SK-N-SH (cell line): ENCODE data around the gene HAND1. TPM values are rescaled to one million over a fixed set of nuclear protein-coding genes. Genes with fewer than 3 reads are reported as not detected.

Experiments used
- CTCF ChIA-PET: fragments of 300-600, 350-600 bp; formaldehyde crosslinking; extraction: SDS; loops from one replicate; lab custom pipeline; 2021; lab: Yijun Ruan, JAX
- POLR2A ChIA-PET: fragments of 350-600 bp; sonication (Branson Sonifier 250); formaldehyde crosslinking; extraction: SDS; loops from one replicate; lab custom pipeline; 2020; ENCODE audit warnings: antibody characterized with exemption, inconsistent platforms; lab: Yijun Ruan, JAX
- DNase-seq: peaks from one replicate; pipeline ENCODE4 v3.0.0; 2012
- H2AFZ ChIP-seq: fragments of 200-600 bp; sonication (generic); 2 replicates; pipeline ENCODE4 v1.8.1; 2016; ENCODE audit warnings: antibody characterized with exemption, mild to moderate bottlenecking, low read depth
- H3F3A ChIP-seq: fragments of 200-600 bp; sonication (generic); replicated peaks from 2 replicates; pipeline ENCODE3; 2016; ENCODE audit warnings: antibody characterized with exemption, mild to moderate bottlenecking; ENCODE audit not compliant: insufficient read depth
- H3K27ac ChIP-seq, 2 experiments: fragments of 200-500 bp in 1 of 2; fragments of 200-600 bp in 1 of 2; sonication (Bioruptor generic) in 1 of 2; sonication (generic), shearing (Covaris generic) in 1 of 2; 2 replicates each; pipeline versions ENCODE4 v1.5.1 to v1.6.1; 2014 to 2016; ENCODE audit warnings: low read depth in 2 of 2, inconsistent platforms in 1 of 2, low read length in 1 of 2, mild to moderate bottlenecking in 1 of 2, mixed read lengths in 1 of 2
- H3K27me3 ChIP-seq: fragments of 200-600 bp; sonication (generic), shearing (Covaris generic); 2 replicates; pipeline ENCODE4 v1.6.1; 2016; ENCODE audit warnings: mixed run types; ENCODE audit not compliant: insufficient read depth
- H3K36me3 ChIP-seq, 2 experiments: fragments of 200-500 bp in 1 of 2; fragments of 200-600 bp in 1 of 2; sonication (Bioruptor generic) in 1 of 2; sonication (generic) in 1 of 2; replicated peaks in 1 of 2; 2 replicates each; pipeline versions ENCODE3 to v1.5.1; 2014 to 2016; ENCODE audit warnings: low read length in 1 of 2, mild to moderate bottlenecking in 1 of 2; ENCODE audit not compliant: insufficient read depth in 2 of 2, control insufficient read depth in 1 of 2
- H3K4me1 ChIP-seq, 2 experiments: fragments of 200-500 bp in 1 of 2; fragments of 200-600 bp in 1 of 2; sonication (Bioruptor generic) in 1 of 2; sonication (generic), shearing (Covaris generic) in 1 of 2; 2 replicates each; pipeline versions ENCODE4 v1.5.1 to v1.6.1; 2014 to 2016; ENCODE audit warnings: low read depth in 1 of 2, low read length in 1 of 2, mixed run types in 1 of 2; ENCODE audit not compliant: insufficient read depth in 2 of 2, control insufficient read depth in 1 of 2
- H3K4me2 ChIP-seq: fragments of 200-600 bp; sonication (generic), shearing (Covaris generic); 2 replicates; pipeline ENCODE4 v1.6.1; 2017; ENCODE audit warnings: mixed run types
- H3K4me3 ChIP-seq, 2 experiments: fragments of 200-500 bp in 1 of 2; fragments of 200-600 bp in 1 of 2; sonication (Bioruptor generic) in 1 of 2; sonication (generic), shearing (Covaris generic) in 1 of 2; 2 replicates each; pipeline versions ENCODE4 v1.5.1 to v1.8.1; 2014 to 2016; ENCODE audit warnings: low read depth in 2 of 2, inconsistent platforms in 1 of 2, low read length in 1 of 2, mild to moderate bottlenecking in 1 of 2, mixed read lengths in 1 of 2, moderate library complexity in 1 of 2
- H3K79me2 ChIP-seq: fragments of 200-600 bp; sonication (generic); 2 replicates; pipeline ENCODE4 v1.8.1; 2017; ENCODE audit warnings: mild to moderate bottlenecking; ENCODE audit not compliant: insufficient read depth
- H3K9ac ChIP-seq: fragments of 200-600 bp; sonication (generic); 2 replicates; pipeline ENCODE4 v1.6.1; 2017; ENCODE audit warnings: mixed run types
- H3K9me2 ChIP-seq: fragments of 200-600 bp; sonication (generic); 2 replicates; pipeline ENCODE4 v1.6.1; 2017; ENCODE audit warnings: mixed run types
- H3K9me3 ChIP-seq: fragments of 200-600 bp; sonication (generic); 2 replicates; pipeline ENCODE4 v1.6.1; 2017; ENCODE audit warnings: mixed run types, mild to moderate bottlenecking, moderate library complexity
- H4K20me1 ChIP-seq: fragments of 200-600 bp; sonication (generic); 2 replicates; pipeline ENCODE4 v1.6.1; 2017; ENCODE audit warnings: mild to moderate bottlenecking, mixed run types; ENCODE audit not compliant: insufficient read depth
- CHD2 ChIP-seq: fragments of 150-350 bp; IDR thresholded peaks from 2 replicates; pipeline ENCODE4 v1.6.1; 2018; ENCODE audit warnings: low read length; ENCODE audit not compliant: partially characterized antibody
- EZH2phosphoT487 ChIP-seq: fragments of 200-600 bp; sonication (generic); IDR thresholded peaks from 2 replicates; pipeline ENCODE4 v1.6.1; 2017; ENCODE audit warnings: low read depth, mixed run types, mild to moderate bottlenecking, antibody characterized with exemption, moderate library complexity, borderline replicate concordance
- FOXJ3 ChIP-seq: sonication (generic); formaldehyde crosslinking; IDR thresholded peaks from 2 replicates; pipeline ENCODE4 v1.5.1; 2020; ENCODE audit warnings: mild to moderate bottlenecking, missing genetic modification reagents
- FOXM1 ChIP-seq: IDR thresholded peaks from 2 replicates; pipeline ENCODE4 v1.4.0; 2012; ENCODE audit warnings: low read depth, mild to moderate bottlenecking
- GATA2 ChIP-seq: sonication (generic); formaldehyde crosslinking; IDR thresholded peaks from 2 replicates; pipeline ENCODE4 v1.5.0; 2020; ENCODE audit warnings: mild to moderate bottlenecking, missing genetic modification reagents
- JUND ChIP-seq: IDR thresholded peaks from 2 replicates; pipeline ENCODE4 v1.4.0; 2012
- MEF2A ChIP-seq: IDR thresholded peaks from 2 replicates; pipeline ENCODE4 v1.4.0; 2012; ENCODE audit warnings: low read depth, borderline replicate concordance
- NRF1 ChIP-seq: IDR thresholded peaks from 2 replicates; pipeline ENCODE4 v1.6.1; 2012; ENCODE audit warnings: low read depth, mild to moderate bottlenecking, low read length
- RFX5 ChIP-seq: IDR thresholded peaks from 2 replicates; pipeline ENCODE4 v1.6.1; 2012; ENCODE audit warnings: mild to moderate bottlenecking, improper control_type of control experiment, low read length
- RXRA ChIP-seq: IDR thresholded peaks from 2 replicates; pipeline ENCODE4 v1.4.0; 2012; ENCODE audit warnings: low read depth, mild to moderate bottlenecking, borderline replicate concordance
- SIN3A ChIP-seq: IDR thresholded peaks from 2 replicates; pipeline ENCODE4 v1.6.1; 2012; ENCODE audit warnings: low read depth, mild to moderate bottlenecking, low read length, moderate library complexity, borderline replicate concordance
- SMC3 ChIP-seq: IDR thresholded peaks from 2 replicates; pipeline ENCODE4 v1.6.1; 2012; ENCODE audit warnings: low read depth, low read length, improper control_type of control experiment
- WGBS: methylation state at CpG from one replicate; pipeline ENCODE4 v1.1.6; 2017; ENCODE audit warnings: low lambda C conversion rate; 5-methylcytosine and 5-hydroxymethylcytosine counted together
- polyA plus RNA-seq, 3 experiments: library from polyadenylated mRNA; depleted of rRNA; stranded (reverse); fragments of >200 nt; gene quantifications; 2 replicates each; pipeline ENCODE4 v1.2.3, GENCODE V29; 2012
- TF ChIP-seq, protein P1 (sequence below): IDR thresholded peaks from 2 replicates; pipeline ENCODE4 v1.4.0; 2012; ENCODE audit warnings: low read depth, borderline replicate concordance
- TF ChIP-seq, protein P2 (sequence below): fragments of 150-350 bp; IDR thresholded peaks from 2 replicates; pipeline ENCODE4 v1.6.1; 2017; ENCODE audit warnings: antibody characterized with exemption, low read length, low read depth, borderline replicate concordance
- TF ChIP-seq, protein P3 (sequence below): fragments of 200-600 bp; sonication (generic); IDR thresholded peaks from 2 replicates; pipeline ENCODE4 v1.6.1; 2017; ENCODE audit warnings: antibody characterized with exemption, mild to moderate bottlenecking, moderate library complexity
- TF ChIP-seq, protein P4 (sequence below): IDR thresholded peaks from 2 replicates; pipeline ENCODE4 v1.6.1; 2012; ENCODE audit warnings: mild to moderate bottlenecking, low read depth, low read length, moderate library complexity
- TF ChIP-seq, protein P5 (sequence below): IDR thresholded peaks from 2 replicates; pipeline ENCODE4; 2012
- TF ChIP-seq, protein P6 (sequence below): IDR thresholded peaks from 2 replicates; pipeline ENCODE4 v1.4.0; 2012; ENCODE audit warnings: low read depth, borderline replicate concordance

The HAND1 gene
- polyA plus RNA-seq, 1 of the 3 experiments (the other 2 are of a cell fraction): 1.1 TPM

DNA sequence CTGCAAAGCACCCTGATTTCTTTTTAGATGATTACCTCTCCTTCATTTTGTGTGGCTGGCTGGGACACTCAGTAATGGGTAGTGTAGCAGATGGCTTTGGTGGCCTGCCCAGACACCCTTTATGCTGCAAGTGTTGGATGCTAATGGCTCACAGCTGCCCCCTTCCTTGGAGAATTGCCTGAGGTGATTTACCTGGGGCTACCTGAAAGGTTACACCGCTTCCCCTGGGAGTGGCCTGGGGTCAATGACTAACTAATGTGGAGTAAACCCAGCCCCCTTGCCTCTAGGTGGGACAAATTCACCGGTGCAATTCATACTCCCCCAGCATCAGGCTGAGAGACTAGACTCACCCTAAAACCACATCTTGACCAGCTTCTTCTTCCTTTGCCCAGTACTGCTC is 23.5 kb upstream of the HAND1 start (continued):
- TF ChIP-seq, protein P1, sequence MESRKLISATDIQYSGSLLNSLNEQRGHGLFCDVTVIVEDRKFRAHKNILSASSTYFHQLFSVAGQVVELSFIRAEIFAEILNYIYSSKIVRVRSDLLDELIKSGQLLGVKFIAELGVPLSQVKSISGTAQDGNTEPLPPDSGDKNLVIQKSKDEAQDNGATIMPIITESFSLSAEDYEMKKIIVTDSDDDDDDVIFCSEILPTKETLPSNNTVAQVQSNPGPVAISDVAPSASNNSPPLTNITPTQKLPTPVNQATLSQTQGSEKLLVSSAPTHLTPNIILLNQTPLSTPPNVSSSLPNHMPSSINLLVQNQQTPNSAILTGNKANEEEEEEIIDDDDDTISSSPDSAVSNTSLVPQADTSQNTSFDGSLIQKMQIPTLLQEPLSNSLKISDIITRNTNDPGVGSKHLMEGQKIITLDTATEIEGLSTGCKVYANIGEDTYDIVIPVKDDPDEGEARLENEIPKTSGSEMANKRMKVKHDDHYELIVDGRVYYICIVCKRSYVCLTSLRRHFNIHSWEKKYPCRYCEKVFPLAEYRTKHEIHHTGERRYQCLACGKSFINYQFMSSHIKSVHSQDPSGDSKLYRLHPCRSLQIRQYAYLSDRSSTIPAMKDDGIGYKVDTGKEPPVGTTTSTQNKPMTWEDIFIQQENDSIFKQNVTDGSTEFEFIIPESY: no peak
- TF ChIP-seq, protein P2, sequence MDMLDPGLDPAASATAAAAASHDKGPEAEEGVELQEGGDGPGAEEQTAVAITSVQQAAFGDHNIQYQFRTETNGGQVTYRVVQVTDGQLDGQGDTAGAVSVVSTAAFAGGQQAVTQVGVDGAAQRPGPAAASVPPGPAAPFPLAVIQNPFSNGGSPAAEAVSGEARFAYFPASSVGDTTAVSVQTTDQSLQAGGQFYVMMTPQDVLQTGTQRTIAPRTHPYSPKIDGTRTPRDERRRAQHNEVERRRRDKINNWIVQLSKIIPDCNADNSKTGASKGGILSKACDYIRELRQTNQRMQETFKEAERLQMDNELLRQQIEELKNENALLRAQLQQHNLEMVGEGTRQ: no peak
- no peak for TF ChIP-seq FOXJ3

DNA sequence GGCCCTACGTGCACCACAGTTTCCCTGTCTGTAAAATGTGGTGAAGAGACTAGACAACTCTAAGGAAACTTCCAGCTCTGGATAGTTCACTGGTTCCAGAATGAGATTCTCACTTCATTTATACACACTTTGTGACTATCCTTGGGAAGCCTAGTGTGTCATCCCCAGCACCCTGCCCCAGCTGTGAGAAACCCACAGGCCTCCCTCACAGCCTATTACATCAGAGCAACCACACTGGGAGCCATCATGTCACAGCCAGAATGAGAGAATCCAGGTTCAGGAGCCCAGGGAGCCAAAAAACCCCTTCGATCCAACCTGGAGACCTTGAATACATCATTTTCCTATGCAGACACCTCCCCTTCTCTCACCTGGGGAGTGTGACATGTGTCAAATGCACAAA is 21.0 kb upstream of the HAND1 start:
- Histone ChIP-seq H3K9me2 (no peaks in the 10 kb centered on the region), H3F3A (no peaks in the 10 kb centered on the region), H4K20me1 (no peaks in the 10 kb centered on the region), H3K27me3 (no peaks in the 10 kb centered on the region; the same call in none of the 2 replicates), H3K4me2 (no peak overlapping the region), H3K36me3 (no peaks in the 10 kb centered on the region), H3K27ac (no peak overlapping the region), H3K79me2 (no peaks in the 10 kb centered on the region), H3K9me3 (no peaks in the 10 kb centered on the region), H3K9ac (no peak overlapping the region), H2AFZ (no peak overlapping the region), H3K4me1 (peaks cover 0 to 6% of the 10 kb centered on the region in 2 experiments; a peak in 1 of 4 replicates), H3K4me3 (no peak overlapping the region)
- ChIA-PET POLR2A (no interaction called here), CTCF (interaction anchor here (1.9 kb wide), 1 partner anchor 22 kb away, joined by 8 read pairs; no protein-coding TSS in a partner anchor)
- DNase-seq: no peak
- WGBS: 73% methylated on average over 2 of the region's 2 CpGs
- TF ChIP-seq, protein P3, sequence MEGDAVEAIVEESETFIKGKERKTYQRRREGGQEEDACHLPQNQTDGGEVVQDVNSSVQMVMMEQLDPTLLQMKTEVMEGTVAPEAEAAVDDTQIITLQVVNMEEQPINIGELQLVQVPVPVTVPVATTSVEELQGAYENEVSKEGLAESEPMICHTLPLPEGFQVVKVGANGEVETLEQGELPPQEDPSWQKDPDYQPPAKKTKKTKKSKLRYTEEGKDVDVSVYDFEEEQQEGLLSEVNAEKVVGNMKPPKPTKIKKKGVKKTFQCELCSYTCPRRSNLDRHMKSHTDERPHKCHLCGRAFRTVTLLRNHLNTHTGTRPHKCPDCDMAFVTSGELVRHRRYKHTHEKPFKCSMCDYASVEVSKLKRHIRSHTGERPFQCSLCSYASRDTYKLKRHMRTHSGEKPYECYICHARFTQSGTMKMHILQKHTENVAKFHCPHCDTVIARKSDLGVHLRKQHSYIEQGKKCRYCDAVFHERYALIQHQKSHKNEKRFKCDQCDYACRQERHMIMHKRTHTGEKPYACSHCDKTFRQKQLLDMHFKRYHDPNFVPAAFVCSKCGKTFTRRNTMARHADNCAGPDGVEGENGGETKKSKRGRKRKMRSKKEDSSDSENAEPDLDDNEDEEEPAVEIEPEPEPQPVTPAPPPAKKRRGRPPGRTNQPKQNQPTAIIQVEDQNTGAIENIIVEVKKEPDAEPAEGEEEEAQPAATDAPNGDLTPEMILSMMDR: no peak
- TF ChIP-seq EZH2phosphoT487 (no peak), CHD2 (no peak), NRF1 (no peak), FOXM1 (no peak), MEF2A (no peak), FOXJ3 (no peak), GATA2 (CRISPR knock-in tag) (no peak), SIN3A (no peak), RXRA (no peak), SMC3 (no peak), JUND (no peak), RFX5 (no peak)
- TF ChIP-seq, protein P4, sequence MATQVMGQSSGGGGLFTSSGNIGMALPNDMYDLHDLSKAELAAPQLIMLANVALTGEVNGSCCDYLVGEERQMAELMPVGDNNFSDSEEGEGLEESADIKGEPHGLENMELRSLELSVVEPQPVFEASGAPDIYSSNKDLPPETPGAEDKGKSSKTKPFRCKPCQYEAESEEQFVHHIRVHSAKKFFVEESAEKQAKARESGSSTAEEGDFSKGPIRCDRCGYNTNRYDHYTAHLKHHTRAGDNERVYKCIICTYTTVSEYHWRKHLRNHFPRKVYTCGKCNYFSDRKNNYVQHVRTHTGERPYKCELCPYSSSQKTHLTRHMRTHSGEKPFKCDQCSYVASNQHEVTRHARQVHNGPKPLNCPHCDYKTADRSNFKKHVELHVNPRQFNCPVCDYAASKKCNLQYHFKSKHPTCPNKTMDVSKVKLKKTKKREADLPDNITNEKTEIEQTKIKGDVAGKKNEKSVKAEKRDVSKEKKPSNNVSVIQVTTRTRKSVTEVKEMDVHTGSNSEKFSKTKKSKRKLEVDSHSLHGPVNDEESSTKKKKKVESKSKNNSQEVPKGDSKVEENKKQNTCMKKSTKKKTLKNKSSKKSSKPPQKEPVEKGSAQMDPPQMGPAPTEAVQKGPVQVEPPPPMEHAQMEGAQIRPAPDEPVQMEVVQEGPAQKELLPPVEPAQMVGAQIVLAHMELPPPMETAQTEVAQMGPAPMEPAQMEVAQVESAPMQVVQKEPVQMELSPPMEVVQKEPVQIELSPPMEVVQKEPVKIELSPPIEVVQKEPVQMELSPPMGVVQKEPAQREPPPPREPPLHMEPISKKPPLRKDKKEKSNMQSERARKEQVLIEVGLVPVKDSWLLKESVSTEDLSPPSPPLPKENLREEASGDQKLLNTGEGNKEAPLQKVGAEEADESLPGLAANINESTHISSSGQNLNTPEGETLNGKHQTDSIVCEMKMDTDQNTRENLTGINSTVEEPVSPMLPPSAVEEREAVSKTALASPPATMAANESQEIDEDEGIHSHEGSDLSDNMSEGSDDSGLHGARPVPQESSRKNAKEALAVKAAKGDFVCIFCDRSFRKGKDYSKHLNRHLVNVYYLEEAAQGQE: no peak
- TF ChIP-seq, protein P5, sequence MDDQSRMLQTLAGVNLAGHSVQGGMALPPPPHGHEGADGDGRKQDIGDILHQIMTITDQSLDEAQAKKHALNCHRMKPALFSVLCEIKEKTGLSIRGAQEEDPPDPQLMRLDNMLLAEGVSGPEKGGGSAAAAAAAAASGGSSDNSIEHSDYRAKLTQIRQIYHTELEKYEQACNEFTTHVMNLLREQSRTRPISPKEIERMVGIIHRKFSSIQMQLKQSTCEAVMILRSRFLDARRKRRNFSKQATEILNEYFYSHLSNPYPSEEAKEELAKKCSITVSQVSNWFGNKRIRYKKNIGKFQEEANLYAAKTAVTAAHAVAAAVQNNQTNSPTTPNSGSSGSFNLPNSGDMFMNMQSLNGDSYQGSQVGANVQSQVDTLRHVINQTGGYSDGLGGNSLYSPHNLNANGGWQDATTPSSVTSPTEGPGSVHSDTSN: no peak
- TF ChIP-seq, protein P6, sequence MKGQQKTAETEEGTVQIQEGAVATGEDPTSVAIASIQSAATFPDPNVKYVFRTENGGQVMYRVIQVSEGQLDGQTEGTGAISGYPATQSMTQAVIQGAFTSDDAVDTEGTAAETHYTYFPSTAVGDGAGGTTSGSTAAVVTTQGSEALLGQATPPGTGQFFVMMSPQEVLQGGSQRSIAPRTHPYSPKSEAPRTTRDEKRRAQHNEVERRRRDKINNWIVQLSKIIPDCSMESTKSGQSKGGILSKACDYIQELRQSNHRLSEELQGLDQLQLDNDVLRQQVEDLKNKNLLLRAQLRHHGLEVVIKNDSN: no peak
- TF ChIP-seq, all 33 proteins: peak for 0
